ENCODE data around the gene BBX.
"Not testable (repeated sequence)": the region's sequence is repeated elsewhere in the genome, so short reads cannot be mapped to it uniquely, and the experiment has no call there.

GRCh38 chr3:107571089-107571488, 48.3 kb downstream of the BBX start:
- not testable (repeated sequence) for TF ChIP-seq POLR2A, CTCF (IDR thresholded peaks at IDR 0.05)

All from gastroesophageal sphincter (tissue), 3 donors.